Omental fat pad (tissue), 4 donors: Measurements from ENCODE around the gene KLRF1. TPM values are rescaled to one million over a fixed set of nuclear protein-coding genes. Genes with fewer than 3 reads are reported as not detected.

Source experiments
- ATAC-seq: fragments of 150-250 bp; one replicate; pipeline ENCODE4 v1.9.1; 2016; ENCODE audit warnings: mild to moderate bottlenecking, moderate library complexity; ENCODE audit not compliant: low FRiP score
- DNase-seq: peaks from one replicate; pipeline ENCODE4 v3.0.0-alpha.2; 2019; ENCODE audit warnings: low spot score
- total RNA-seq, 4 donors: library from RNA; depleted of rRNA; stranded (reverse); fragments of >200 nt; gene quantifications; one replicate each; pipeline ENCODE4 v1.1.0, GENCODE V29; 2016
- TF ChIP-seq, protein P1 (sequence below), 3 donors: fragments of 450-650 bp; IDR thresholded peaks; one replicate each; pipeline ENCODE4 v1.5.1; 2016 to 2017; ENCODE audit warnings: antibody characterized with exemption in 3 of 3, mild to moderate bottlenecking in 3 of 3, moderate library complexity in 2 of 3

KLRF1 gene
- total RNA-seq, 4 donors from 2014 or later, result 0.46 TPM; not detected in 3

DNA sequence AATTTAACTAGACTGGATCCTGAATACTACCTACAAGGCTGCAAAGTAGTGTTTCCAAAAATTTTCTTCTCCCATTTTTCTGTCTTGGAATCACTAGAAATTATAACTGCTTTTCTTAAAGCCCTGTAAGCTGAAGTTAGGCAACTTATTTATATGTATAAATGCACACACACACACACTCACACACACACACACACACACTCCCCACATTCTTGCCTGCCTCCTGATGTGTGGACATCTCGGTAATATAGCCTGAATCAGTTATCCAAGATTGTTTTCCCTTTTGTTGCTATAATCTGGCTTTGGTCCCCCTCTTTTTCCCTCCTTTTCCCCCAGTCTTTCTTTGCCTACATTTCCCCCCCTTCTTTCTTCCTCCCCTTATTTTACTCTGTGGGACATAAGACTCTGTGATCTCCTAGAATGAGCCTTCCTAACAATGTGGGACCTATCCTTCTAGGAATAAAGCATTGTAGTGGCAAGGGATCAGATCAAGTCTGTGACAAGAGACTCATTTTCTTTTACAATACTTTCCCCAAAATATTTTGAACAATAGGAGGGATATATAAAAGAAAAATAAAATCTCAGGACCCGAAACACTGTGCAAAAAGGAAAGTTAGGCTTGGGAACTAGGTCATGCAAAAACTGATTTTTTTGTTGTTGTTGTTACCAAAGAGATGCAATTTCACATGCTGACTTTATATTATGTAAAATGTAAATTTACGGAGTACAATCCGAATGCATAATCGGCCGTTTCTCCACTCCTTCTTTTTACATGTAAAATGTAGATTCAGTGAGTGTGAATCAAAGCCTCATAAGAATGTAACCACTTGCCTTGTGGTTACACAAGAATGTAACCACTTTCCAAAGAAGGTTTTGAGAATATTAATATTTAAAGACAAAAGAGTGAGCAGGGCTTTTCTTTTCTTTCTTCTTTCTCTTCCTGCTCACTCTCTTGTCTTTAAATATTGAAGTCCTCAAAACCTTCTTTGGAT lies 40.3 kb upstream of the KLRF1 start:
- TF ChIP-seq, protein P1, sequence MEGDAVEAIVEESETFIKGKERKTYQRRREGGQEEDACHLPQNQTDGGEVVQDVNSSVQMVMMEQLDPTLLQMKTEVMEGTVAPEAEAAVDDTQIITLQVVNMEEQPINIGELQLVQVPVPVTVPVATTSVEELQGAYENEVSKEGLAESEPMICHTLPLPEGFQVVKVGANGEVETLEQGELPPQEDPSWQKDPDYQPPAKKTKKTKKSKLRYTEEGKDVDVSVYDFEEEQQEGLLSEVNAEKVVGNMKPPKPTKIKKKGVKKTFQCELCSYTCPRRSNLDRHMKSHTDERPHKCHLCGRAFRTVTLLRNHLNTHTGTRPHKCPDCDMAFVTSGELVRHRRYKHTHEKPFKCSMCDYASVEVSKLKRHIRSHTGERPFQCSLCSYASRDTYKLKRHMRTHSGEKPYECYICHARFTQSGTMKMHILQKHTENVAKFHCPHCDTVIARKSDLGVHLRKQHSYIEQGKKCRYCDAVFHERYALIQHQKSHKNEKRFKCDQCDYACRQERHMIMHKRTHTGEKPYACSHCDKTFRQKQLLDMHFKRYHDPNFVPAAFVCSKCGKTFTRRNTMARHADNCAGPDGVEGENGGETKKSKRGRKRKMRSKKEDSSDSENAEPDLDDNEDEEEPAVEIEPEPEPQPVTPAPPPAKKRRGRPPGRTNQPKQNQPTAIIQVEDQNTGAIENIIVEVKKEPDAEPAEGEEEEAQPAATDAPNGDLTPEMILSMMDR (IDR thresholded peaks at IDR 0.05), result no peak
- ATAC-seq (no peak), DNase-seq (no peak)

DNA sequence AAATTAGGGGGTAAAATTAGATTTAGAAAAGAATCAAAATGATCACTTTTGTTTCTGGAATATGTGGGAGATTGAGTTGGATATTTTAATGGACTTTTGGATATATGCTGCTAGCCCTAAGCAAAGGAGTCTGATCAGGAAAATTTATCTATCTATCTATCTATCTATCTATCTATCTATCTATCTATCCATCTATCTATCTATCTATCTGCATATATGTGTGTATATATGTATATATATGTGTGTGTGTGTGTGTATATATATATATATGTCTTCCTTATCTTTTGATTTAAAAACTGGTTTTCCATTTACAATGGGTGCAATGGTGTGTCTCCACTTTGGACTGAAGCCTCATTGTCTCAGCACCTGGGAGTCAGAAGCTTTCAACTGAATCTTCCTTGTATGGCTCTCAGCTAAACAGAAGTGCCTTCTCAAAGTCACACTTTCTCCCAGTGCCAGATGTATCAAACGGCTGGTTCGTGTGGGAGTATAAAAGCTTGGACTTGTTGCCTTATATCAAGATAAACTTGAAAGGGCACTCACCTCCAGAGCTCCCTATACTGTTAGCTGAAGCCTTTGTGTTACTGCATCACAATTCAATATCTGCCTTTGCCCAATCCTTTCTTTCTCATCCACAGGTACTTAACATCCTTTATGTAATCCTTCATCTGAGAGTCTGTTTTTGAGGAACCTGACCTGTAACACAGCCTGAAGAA lies 34.9 kb upstream of the KLRF1 start:
- TF ChIP-seq, protein P1 (IDR thresholded peaks at IDR 0.05), result no peak
- no peak for DNase-seq

DNA sequence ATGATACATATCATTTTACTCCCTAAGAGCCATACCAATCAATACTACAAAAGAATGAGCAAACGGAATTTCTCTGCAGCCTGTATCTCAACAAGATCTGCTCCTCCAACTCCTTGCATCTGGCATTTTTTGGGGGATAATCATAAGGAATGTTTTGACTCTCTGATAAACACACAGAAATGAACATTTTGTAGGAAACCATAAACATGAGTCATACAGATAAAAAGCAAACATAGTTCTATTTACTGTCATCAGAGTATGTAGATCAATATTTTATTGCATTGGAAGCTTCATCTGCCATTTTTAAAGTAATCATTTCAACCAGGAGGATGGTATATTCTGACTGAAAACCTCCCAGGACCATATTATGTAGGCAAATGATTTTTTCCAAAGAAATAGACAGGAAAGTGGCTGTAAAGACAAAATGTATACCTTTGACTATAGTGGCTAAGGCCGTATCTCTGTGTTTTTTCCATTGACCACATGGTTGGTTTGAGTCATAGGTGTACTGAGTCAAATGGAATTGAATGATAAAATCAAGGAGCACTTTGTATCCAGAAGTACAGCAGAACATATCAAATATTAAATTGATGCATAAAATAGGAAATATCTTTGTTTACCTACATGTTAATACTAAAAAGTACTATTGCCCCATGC lies 34.2 kb upstream of the KLRF1 start:
- ATAC-seq (no peak), DNase-seq (no peak)

More for the DNA sequence above, 34.9 kb upstream of the KLRF1 start:
- no peak for ATAC-seq

DNA sequence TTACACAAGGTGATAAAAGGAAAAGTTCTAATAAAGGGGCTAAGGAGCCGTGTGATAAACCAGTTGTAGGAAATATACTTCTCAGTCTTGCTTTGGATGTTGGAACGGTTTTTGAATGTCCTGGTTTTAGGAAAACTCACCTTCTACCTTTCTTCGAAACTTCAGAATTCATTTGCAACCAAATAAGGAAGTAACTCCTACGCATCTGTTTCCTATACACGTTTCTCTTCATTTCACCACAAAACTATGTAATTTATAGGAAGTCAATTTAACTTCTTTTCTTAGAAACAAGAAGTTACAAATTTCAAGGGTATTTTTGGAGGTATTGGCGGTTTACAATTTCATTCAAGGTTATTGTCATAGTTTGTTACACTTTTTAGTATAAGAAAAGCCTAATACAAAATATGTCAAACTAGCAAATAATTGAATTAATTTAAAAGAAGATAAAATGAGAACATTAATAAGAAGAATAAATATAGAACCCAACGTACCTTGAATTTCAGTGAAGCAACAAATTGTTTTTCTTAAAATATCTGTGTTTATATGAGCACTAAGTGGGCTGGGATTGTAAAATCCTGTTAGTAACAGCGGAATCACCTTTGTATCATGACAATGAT lies 33.4 kb upstream of the KLRF1 start:
- no peak for ATAC-seq
- DNase-seq, result no peak
- TF ChIP-seq, protein P1 (IDR thresholded peaks at IDR 0.05), result no peak

More for the DNA sequence above, 34.2 kb upstream of the KLRF1 start:
- TF ChIP-seq, protein P1 (IDR thresholded peaks at IDR 0.05), result no peak

DNA sequence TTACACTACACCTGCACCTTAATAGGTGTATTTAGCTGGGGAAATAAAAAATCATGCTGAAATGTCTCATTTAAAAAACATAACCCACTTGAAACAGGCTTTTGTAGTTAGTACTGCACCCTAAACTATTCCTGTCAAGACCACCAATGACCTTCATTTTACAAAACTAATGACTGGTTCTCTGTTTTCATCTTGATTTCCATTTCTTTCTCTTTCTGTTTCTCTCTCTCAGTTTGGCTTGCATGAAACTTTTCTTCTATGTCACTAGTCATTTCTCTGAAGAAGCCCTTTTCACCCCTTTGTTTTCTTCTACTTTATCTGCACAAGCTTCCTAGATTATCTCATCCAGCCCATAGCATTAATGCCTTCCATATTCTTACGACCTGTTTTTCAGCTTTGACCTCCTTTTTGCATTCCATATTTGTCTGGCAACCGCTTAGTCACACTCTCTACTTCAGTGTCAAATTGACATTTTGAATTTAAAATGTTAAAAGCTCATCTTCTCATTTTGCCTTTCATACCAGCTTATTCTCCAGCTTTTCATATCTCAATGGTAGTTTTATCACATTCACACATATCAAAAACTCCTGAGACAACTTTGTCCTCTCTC lies 32.7 kb upstream of the KLRF1 start:
- TF ChIP-seq, protein P1 (IDR thresholded peaks at IDR 0.05), result no peak
- ATAC-seq, result no peak
- DNase-seq, result no peak

DNA sequence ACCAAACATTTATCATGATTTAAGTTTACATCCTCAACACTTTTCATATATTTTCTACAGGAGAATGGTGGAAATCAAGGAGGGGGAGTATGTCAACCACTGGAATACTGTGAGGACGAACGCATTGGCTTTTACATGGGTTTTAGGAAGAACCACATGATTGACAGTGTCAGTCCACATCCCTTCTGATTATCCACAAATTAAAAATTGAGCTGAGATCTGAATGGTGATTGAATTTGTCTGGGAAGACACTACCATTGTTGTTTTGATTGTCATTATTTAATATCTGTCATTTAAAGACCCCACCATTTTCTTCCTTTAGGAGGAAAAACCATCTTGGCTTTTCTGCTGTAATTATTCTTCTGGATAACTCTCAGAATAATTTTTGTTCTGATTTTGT lies 31.3 kb upstream of the KLRF1 start:
- no peak for DNase-seq
- ATAC-seq, result no peak
- TF ChIP-seq, protein P1 (IDR thresholded peaks at IDR 0.05), result no peak
